Activated CD8-positive, alpha-beta memory T cell treated with anti-CD3 and anti-CD28 coated beads, Interleukin-2, amount 10 ng/mL, durations not matched to agents 7 days and 5 days (primary cell): Measurements from ENCODE around the gene RIT2. TPM values are rescaled to one million over a fixed set of nuclear protein-coding genes. Genes with fewer than 3 reads are reported as not detected.

Experiments
- ATAC-seq: fragments of 150-1000 bp; cut with Tn5 transposase; one replicate; pipeline ENCODE4 v1.10.0; 2021; ENCODE audit warnings: moderate library complexity
- CTCF ChIA-PET: fragments of 350-600 bp; sonication (Branson Sonifier 250); formaldehyde crosslinking; loops from one replicate; lab custom pipeline; 2021; ENCODE audit warnings: antibody characterized with exemption; lab: Charles Lee
- DNase-seq: peaks from one replicate; pipeline ENCODE4 v3.0.0-alpha.2; 2020
- H3K27ac Mint-ChIP-seq: one replicate; pipeline ENCODE4 v1.8.0; 2021; ENCODE audit warnings: mild to moderate bottlenecking, mixed read lengths
- H3K27me3 Mint-ChIP-seq: one replicate; pipeline ENCODE4 v1.8.0; 2021; ENCODE audit warnings: mixed read lengths
- H3K36me3 Mint-ChIP-seq: one replicate; pipeline ENCODE4 v1.8.0; 2021; ENCODE audit warnings: mild to moderate bottlenecking, mixed read lengths
- H3K4me1 Mint-ChIP-seq: one replicate; pipeline ENCODE4 v1.8.0; 2021; ENCODE audit warnings: mixed read lengths
- H3K4me3 Mint-ChIP-seq: one replicate; pipeline ENCODE4 v1.8.0; 2021; ENCODE audit warnings: mild to moderate bottlenecking, moderate library complexity, mixed read lengths
- H3K9me3 Mint-ChIP-seq: one replicate; pipeline ENCODE4 v1.8.0; 2022; ENCODE audit warnings: low read depth, mixed read lengths
- total RNA-seq, 2 experiments: library from RNA; stranded (reverse); gene quantifications; one replicate each; pipeline ENCODE4 v1.2.3, GENCODE V29; 2021

Gene RIT2
- total RNA-seq, 2 experiments from 2014 or later, result not detected

DNA sequence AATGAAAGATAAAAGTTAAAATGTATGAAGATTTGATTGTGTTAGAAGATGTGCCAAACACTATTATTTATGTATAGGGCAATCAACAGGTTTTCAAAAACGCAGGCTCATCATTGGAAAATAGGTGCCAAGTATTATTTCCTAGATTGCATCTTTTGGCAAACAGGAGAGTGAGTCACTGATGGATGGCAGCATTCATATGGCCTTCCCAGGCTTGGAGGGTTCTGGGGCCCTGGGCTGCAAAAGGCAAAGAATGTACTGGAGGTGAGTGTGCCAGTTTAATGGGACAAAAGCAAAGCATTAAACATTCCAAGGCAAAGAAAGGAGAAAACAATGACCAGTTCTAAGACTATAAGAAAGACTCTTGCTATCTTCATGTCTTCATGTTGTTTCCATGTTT lies 379.4 kb downstream of the RIT2 start:
- Mint-ChIP-seq H3K9me3 (no peaks in the 10 kb centered on the region), H3K36me3 (no peaks in the 10 kb centered on the region), H3K27ac (no peak overlapping the region), H3K27me3 (no peaks in the 10 kb centered on the region), H3K4me1 (no peaks in the 10 kb centered on the region), H3K4me3 (no peak overlapping the region)
- DNase-seq (no peak), ATAC-seq (no peak)
- CTCF ChIA-PET, result no interaction called here

- H3K36me3 Mint-ChIP-seq, result no peaks in the 10 kb centered on the region
- peaks cover 3% of the 10 kb centered on the region for H3K9me3 Mint-ChIP-seq
- H3K4me3 Mint-ChIP-seq, result no peak overlapping the region
- ATAC-seq (no peak), DNase-seq (no peak)
- H3K27me3 Mint-ChIP-seq, result no peaks in the 10 kb centered on the region
- CTCF ChIA-PET, result interaction anchor here (0.8 kb wide), 1 partner anchor 14 kb away, joined by 3 read pairs; no protein-coding TSS in a partner anchor
- no peaks in the 10 kb centered on the region for H3K4me1 Mint-ChIP-seq
- no peak overlapping the region for H3K27ac Mint-ChIP-seq
These were observed 381.0 kb downstream of the RIT2 start for GRCh38 chr18:42734520-42734919.

DNA sequence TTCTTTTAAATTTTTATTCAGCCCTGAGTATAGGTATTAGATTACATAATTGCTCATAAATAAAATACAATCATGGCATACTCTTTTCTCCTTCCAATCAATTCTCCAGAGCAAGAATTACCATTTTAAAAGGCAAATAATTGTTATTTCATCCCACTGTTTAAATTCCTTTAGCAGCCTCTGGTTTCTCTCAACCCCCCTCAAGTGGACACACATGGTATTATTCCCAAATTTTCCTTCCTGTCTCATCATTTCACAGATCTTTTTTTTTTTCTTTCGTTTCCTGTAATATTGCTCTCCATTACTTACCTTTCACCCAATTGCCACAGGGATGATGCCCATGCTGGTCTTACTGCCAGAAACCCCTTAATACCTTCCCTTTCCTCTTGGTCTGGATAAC lies 385.2 kb downstream of the RIT2 start:
- DNase-seq, result no peak
- no peaks in the 10 kb centered on the region for H3K27me3 Mint-ChIP-seq
- H3K4me3 Mint-ChIP-seq, result no peak overlapping the region
- H3K4me1 Mint-ChIP-seq, result no peaks in the 10 kb centered on the region
- CTCF ChIA-PET, result no interaction called here
- no peak overlapping the region for H3K27ac Mint-ChIP-seq
- ATAC-seq, result no peak
- no peaks in the 10 kb centered on the region for H3K36me3 Mint-ChIP-seq
- H3K9me3 Mint-ChIP-seq, result peaks cover 4% of the 10 kb centered on the region

GRCh38 chr18:42719221-42719620 lies 396.3 kb downstream of the RIT2 start:
- H3K36me3 Mint-ChIP-seq, result no peaks in the 10 kb centered on the region
- ATAC-seq, result no peak
- no peak overlapping the region for H3K27ac Mint-ChIP-seq
- H3K4me3 Mint-ChIP-seq, result no peak overlapping the region
- H3K9me3 Mint-ChIP-seq, result peaks cover 3% of the 10 kb centered on the region
- H3K4me1 Mint-ChIP-seq, result no peaks in the 10 kb centered on the region
- CTCF ChIA-PET, result no interaction called here
- H3K27me3 Mint-ChIP-seq, result no peaks in the 10 kb centered on the region
- DNase-seq, result no peak

- H3K27me3 Mint-ChIP-seq, result no peaks in the 10 kb centered on the region
- no peak for DNase-seq
- ATAC-seq, result no peak
- H3K36me3 Mint-ChIP-seq, result no peaks in the 10 kb centered on the region
- no peak overlapping the region for H3K4me3 Mint-ChIP-seq
- no peak overlapping the region for H3K27ac Mint-ChIP-seq
- H3K4me1 Mint-ChIP-seq, result no peaks in the 10 kb centered on the region
- peaks cover 2% of the 10 kb centered on the region for H3K9me3 Mint-ChIP-seq
- CTCF ChIA-PET, result no interaction called here
These were observed 403.4 kb downstream of the RIT2 start for GRCh38 chr18:42712065-42712464.

DNA sequence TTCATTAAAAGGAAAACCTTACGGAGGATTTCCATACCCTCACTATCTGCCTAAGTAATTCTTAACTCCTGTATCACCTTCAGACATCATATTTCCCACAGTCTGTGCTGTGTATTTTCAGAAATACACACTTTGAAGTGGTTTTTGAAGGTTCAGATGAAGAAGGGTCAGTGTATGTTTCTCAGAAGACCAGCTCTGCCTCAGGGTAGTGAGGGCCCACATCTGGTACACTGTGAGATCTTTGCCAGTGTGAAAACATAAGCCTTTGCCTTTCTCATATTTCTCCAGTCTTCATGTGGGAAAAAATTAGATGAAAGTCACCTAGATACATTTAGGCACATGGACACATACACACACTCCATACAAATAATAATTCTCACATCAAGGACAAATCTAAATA lies 408.4 kb downstream of the RIT2 start:
- H3K9me3 Mint-ChIP-seq, result peaks cover 2% of the 10 kb centered on the region

DNA sequence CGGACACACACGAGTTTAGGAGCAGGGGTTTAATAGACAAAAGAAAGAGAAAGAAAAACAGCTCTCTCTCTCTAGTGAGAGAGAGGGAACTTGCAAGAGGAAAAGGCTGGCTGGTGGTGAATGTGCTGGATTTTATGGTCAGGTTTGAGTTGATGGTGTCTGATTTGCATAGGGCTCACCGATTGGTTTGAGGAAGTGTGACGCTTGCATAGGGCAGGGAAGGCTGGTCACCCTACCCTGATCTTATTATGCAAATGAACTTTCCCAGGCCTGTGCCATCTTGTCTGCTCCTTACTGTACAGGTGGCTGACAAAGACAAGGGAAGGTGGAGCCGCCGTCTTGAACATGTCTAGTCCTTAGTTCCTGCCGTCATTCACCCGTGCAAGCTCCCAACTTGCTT lies 408.9 kb downstream of the RIT2 start:
- Mint-ChIP-seq H3K27ac (no peak overlapping the region), H3K27me3 (no peaks in the 10 kb centered on the region), H3K4me1 (no peaks in the 10 kb centered on the region), H3K9me3 (peaks cover 2% of the 10 kb centered on the region), H3K4me3 (no peak overlapping the region), H3K36me3 (no peaks in the 10 kb centered on the region)
- ATAC-seq (no peak), DNase-seq (no peak)
- CTCF ChIA-PET, result no interaction called here

More for the DNA sequence above, 408.4 kb downstream of the RIT2 start:
- Mint-ChIP-seq H3K36me3 (no peaks in the 10 kb centered on the region), H3K4me1 (no peaks in the 10 kb centered on the region), H3K4me3 (no peak overlapping the region), H3K27me3 (no peaks in the 10 kb centered on the region), H3K27ac (no peak overlapping the region)
- DNase-seq, result no peak
- ATAC-seq, result no peak
- CTCF ChIA-PET, result no interaction called here

GRCh38 chr18:42706029-42706608 lies 409.4 kb downstream of the RIT2 start:
- H3K27me3 Mint-ChIP-seq, result no peaks in the 10 kb centered on the region
- no peak overlapping the region for H3K27ac Mint-ChIP-seq
- no peak overlapping the region for H3K4me3 Mint-ChIP-seq
- no peaks in the 10 kb centered on the region for H3K4me1 Mint-ChIP-seq
- H3K36me3 Mint-ChIP-seq, result no peaks in the 10 kb centered on the region
- no peak for ATAC-seq
- peaks cover 2% of the 10 kb centered on the region for H3K9me3 Mint-ChIP-seq
- DNase-seq, result no peak
- CTCF ChIA-PET, result no interaction called here

Other genes with a start within 250 kb of the RIT2 start
- gene SYT4, start 161.8 kb upstream of the RIT2 start, total RNA-seq, result not detected